RWPE1 (cell line): ENCODE data around the gene TRPM3.

ENCODE experiments used
- CTCF ChIA-PET: fragments of 350-600 bp; sonication (Branson Sonifier 250); formaldehyde crosslinking; extraction: SDS; loops from one replicate; lab custom pipeline; 2021; lab: Yijun Ruan, JAX
- POLR2A ChIA-PET: fragments of 400-600 bp; formaldehyde crosslinking; extraction: SDS; loops from one replicate; lab custom pipeline; 2020; ENCODE audit warnings: antibody characterized with exemption; ENCODE audit not compliant: low non-redundant PET; lab: Yijun Ruan, JAX
- DNase-seq: peaks from one replicate; pipeline ENCODE4 v3.0.0; 2012; ENCODE audit warnings: low spot score
- H3K27ac ChIP-seq: fragments of 450-650 bp; 2 replicates; pipeline ENCODE4 v1.5.1; 2017
- CTCF ChIP-seq: fragments of 450-650 bp; conservative IDR thresholded peaks from 2 replicates; pipeline ENCODE4 v1.5.1; 2017; ENCODE audit warnings: low read depth, mild to moderate bottlenecking

Gene TRPM3

GRCh38 chr9:70765946-70766345, 355.5 kb downstream of the TRPM3 start:
- no peak for TF ChIP-seq CTCF
- ChIA-PET POLR2A (no interaction called here), CTCF (interaction anchor here (0.6 kb wide), 1 partner anchor 266 kb away, joined by 3 read pairs; no protein-coding TSS in a partner anchor)
- no peak for DNase-seq
- H3K27ac ChIP-seq = no peak overlapping the region

- no peak for TF ChIP-seq CTCF
- H3K27ac ChIP-seq = no peak overlapping the region
- DNase-seq = no peak
- ChIA-PET POLR2A (no interaction called here), CTCF (no interaction called here)
Observed at GRCh38 chr9:70761139-70761670, 360.2 kb downstream of the TRPM3 start.

GRCh38 chr9:70760228-70760627, 361.2 kb downstream of the TRPM3 start:
- POLR2A ChIA-PET = no interaction called here
- CTCF ChIA-PET = interaction anchor here (0.6 to 0.7 kb wide), 3 partner anchors 97 to 442 kb away, joined by 3 to 6 read pairs (median 3); no protein-coding TSS in a partner anchor
- no peak for DNase-seq
- no peak for TF ChIP-seq CTCF
- no peak overlapping the region for H3K27ac ChIP-seq

GRCh38 chr9:70753311-70753710, 368.1 kb downstream of the TRPM3 start:
- POLR2A ChIA-PET = no interaction called here
- no peak for TF ChIP-seq CTCF
- no peak overlapping the region for H3K27ac ChIP-seq
- CTCF ChIA-PET = no interaction called here
- DNase-seq = no peak

GRCh38 chr9:70749066-70749465, 372.4 kb downstream of the TRPM3 start:
- H3K27ac ChIP-seq = no peak overlapping the region
- DNase-seq = no peak
- ChIA-PET POLR2A (no interaction called here), CTCF (no interaction called here)
- no peak for TF ChIP-seq CTCF

GRCh38 chr9:70747261-70747718, 374.1 kb downstream of the TRPM3 start:
- CTCF ChIA-PET = no interaction called here
- H3K27ac ChIP-seq = no peak overlapping the region
- no peak for TF ChIP-seq CTCF
- POLR2A ChIA-PET = no interaction called here
- DNase-seq = no peak
